Measurements from ENCODE around the gene PPIL6.

Gene PPIL6
- 0.80 to 2.4 (median 1.2) reads per million in 4 donors for total RNA-seq

- peak; percentile 60 to 80 (median 68) for DNase-seq
Measured at GRCh38 chr6:109440331-109441068, at the start of gene PPIL6, which contains the start of gene SMPD2. Gene PPIL6, minus strand, starts transcription at chr6:109440628. Its CDS starts 38 bp downstream, at chr6:109440590. Gene SMPD2, plus strand, starts transcription at chr6:109440724. Its CDS starts 398 bp downstream, at chr6:109441122.

GRCh38 chr6:109488001-109488400 is 47.6 kb upstream of the PPIL6 start:
- no peak for DNase-seq

GRCh38 chr6:109486068-109486467 is 45.6 kb upstream of the PPIL6 start:
- no peak for DNase-seq

- no peak for DNase-seq
Measured at GRCh38 chr6:109485266-109485935, 45.0 kb upstream of the PPIL6 start.

- DNase-seq: no peak
Measured at GRCh38 chr6:109484122-109484521, 43.7 kb upstream of the PPIL6 start.

GRCh38 chr6:109483735-109484057 is 43.3 kb upstream of the PPIL6 start:
- no peak for DNase-seq

GRCh38 chr6:109482905-109483734 is 42.7 kb upstream of the PPIL6 start, which contains the start of gene ZBTB24:
Gene ZBTB24, minus strand, starts transcription at chr6:109483219. Its CDS starts 1,193 bp downstream, at chr6:109482026.
- peak; percentile 83 to 94 (median 87) for DNase-seq

GRCh38 chr6:109480993-109481480 is 40.6 kb upstream of the PPIL6 start:
- DNase-seq: no peak

GRCh38 chr6:109478841-109479624 is 38.6 kb upstream of the PPIL6 start:
- DNase-seq: no peak

- no peak for DNase-seq
Measured at GRCh38 chr6:109478222-109478805, 37.9 kb upstream of the PPIL6 start.

GRCh38 chr6:109477725-109478124 is 37.3 kb upstream of the PPIL6 start:
- DNase-seq: no peak

- no peak for DNase-seq
Measured at GRCh38 chr6:109477184-109477583, 36.8 kb upstream of the PPIL6 start.

GRCh38 chr6:109475625-109476024 is 35.2 kb upstream of the PPIL6 start:
- DNase-seq: no peak

GRCh38 chr6:109474995-109475394 is 34.6 kb upstream of the PPIL6 start:
- DNase-seq: no peak

GRCh38 chr6:109473120-109473519 is 32.7 kb upstream of the PPIL6 start:
- no peak for DNase-seq

- no peak for DNase-seq
Measured at GRCh38 chr6:109472132-109472995, 31.9 kb upstream of the PPIL6 start.

- no peak for DNase-seq
Measured at GRCh38 chr6:109471105-109471810, 30.8 kb upstream of the PPIL6 start.

- no peak for DNase-seq
Measured at GRCh38 chr6:109469591-109470189, 29.3 kb upstream of the PPIL6 start.

- DNase-seq: no peak
Measured at GRCh38 chr6:109467696-109468095, 27.3 kb upstream of the PPIL6 start.
